Peyer's patch (tissue), 4 donors: ENCODE results near the gene SALL4. TPM values are rescaled to one million over a fixed set of nuclear protein-coding genes. Genes with fewer than 3 reads are reported as not detected.

Experiments used
- DNase-seq, 3 donors: peaks; one replicate each; pipeline ENCODE4 v3.0.0-alpha.2; 2017 to 2019
- H3K27ac ChIP-seq, 4 donors: fragments of 200-600 bp; sonication (generic); one replicate each; pipeline ENCODE4 v1.5.1; 2016 to 2019
- H3K27me3 ChIP-seq, 2 donors: fragments of 200-600 bp; sonication (generic); one replicate each; pipeline ENCODE4 v1.5.1; 2019
- H3K36me3 ChIP-seq, 3 donors: fragments of 200-600 bp; sonication (generic); one replicate each; pipeline ENCODE4 v1.5.1; 2016 to 2019
- H3K4me1 ChIP-seq, 4 donors: fragments of 200-600 bp; sonication (generic); one replicate each; pipeline ENCODE4 v1.5.1; 2016 to 2019
- H3K4me3 ChIP-seq, 4 donors: fragments of 200-600 bp; sonication (generic); 1 replicate in 3 of 4; 2 replicates in 1 of 4; pipeline ENCODE4 v1.5.1; 2016 to 2019; ENCODE audit warnings: mild to moderate bottlenecking in 1 of 4
- H3K9me3 ChIP-seq, 4 donors: fragments of 200-600 bp; sonication (generic); one replicate each; pipeline ENCODE4 v1.5.1; 2016 to 2019; ENCODE audit warnings: mild to moderate bottlenecking in 1 of 4
- CTCF ChIP-seq, 6 experiments: fragments of 450-650 bp in 4 of 6; fragments of 200-600 bp in 2 of 6; sonication (generic) in 1 of 6; IDR thresholded peaks; one replicate each; pipeline ENCODE4 v1.5.1; 2017 to 2019; ENCODE audit warnings: antibody characterized with exemption in 6 of 6, mild to moderate bottlenecking in 3 of 6, moderate library complexity in 1 of 6
- POLR2A ChIP-seq, 2 donors: fragments of 450-650 bp; IDR thresholded peaks; one replicate each; pipeline ENCODE4 v1.5.1; 2017; ENCODE audit warnings: antibody characterized with exemption in 2 of 2, mild to moderate bottlenecking in 2 of 2, moderate library complexity in 2 of 2
- total RNA-seq, 4 donors: library from RNA; depleted of rRNA; stranded (reverse); fragments of >200 nt; gene quantifications; one replicate each; pipeline ENCODE4 v1.1.0, GENCODE V29; 2016

Gene SALL4
- total RNA-seq, 4 donors from 2014 or later, result 1.7 to 13.2 TPM; not detected in 2

- H3K27me3 ChIP-seq, result peaks cover 0 to 10% of the 10 kb centered on the region in 2 donors
- no peak for TF ChIP-seq POLR2A (IDR thresholded peaks at IDR 0.05)
- TF ChIP-seq CTCF (IDR thresholded peaks at IDR 0.05), result no peak
- no peaks in the 10 kb centered on the region for H3K36me3 ChIP-seq
- no peak for DNase-seq
- H3K27ac ChIP-seq, result no peak overlapping the region
- H3K4me1 ChIP-seq, result peaks cover 3 to 16% (median 7%) of the 10 kb centered on the region in 4 donors
- H3K4me3 ChIP-seq, result no peak overlapping the region
- no peaks in the 10 kb centered on the region for H3K9me3 ChIP-seq
These were observed 6.0 kb downstream of the SALL4 start for GRCh38 chr20:51796340-51796739.

- DNase-seq, result no peak
- Histone ChIP-seq H3K4me3 (no peak overlapping the region), H3K36me3 (no peaks in the 10 kb centered on the region), H3K27me3 (no peaks in the 10 kb centered on the region), H3K27ac (no peak overlapping the region), H3K4me1 (no peaks in the 10 kb centered on the region), H3K9me3 (no peaks in the 10 kb centered on the region)
- TF ChIP-seq CTCF (IDR thresholded peaks at IDR 0.05), result no peak
- TF ChIP-seq POLR2A (IDR thresholded peaks at IDR 0.05), result no peak
These were observed 9.4 kb downstream of the SALL4 start for GRCh38 chr20:51792960-51793359.

GRCh38 chr20:51791626-51792025, 10.7 kb downstream of the SALL4 start:
- no peaks in the 10 kb centered on the region for H3K9me3 ChIP-seq
- H3K27ac ChIP-seq, result no peak overlapping the region
- no peaks in the 10 kb centered on the region for H3K27me3 ChIP-seq
- DNase-seq, result no peak
- H3K4me3 ChIP-seq, result no peak overlapping the region
- no peak for TF ChIP-seq CTCF (IDR thresholded peaks at IDR 0.05)
- TF ChIP-seq POLR2A (IDR thresholded peaks at IDR 0.05), result no peak
- H3K4me1 ChIP-seq, result no peaks in the 10 kb centered on the region
- H3K36me3 ChIP-seq, result no peaks in the 10 kb centered on the region

GRCh38 chr20:51790256-51790655, 12.1 kb downstream of the SALL4 start:
- no peak for TF ChIP-seq CTCF (IDR thresholded peaks at IDR 0.05)
- TF ChIP-seq POLR2A (IDR thresholded peaks at IDR 0.05), result no peak
- H3K4me1 ChIP-seq, result no peaks in the 10 kb centered on the region

GRCh38 chr20:51789434-51789833, 12.9 kb downstream of the SALL4 start:
- no peak for DNase-seq
- H3K27ac ChIP-seq, result no peak overlapping the region
- H3K4me1 ChIP-seq, result no peaks in the 10 kb centered on the region
- H3K36me3 ChIP-seq, result no peaks in the 10 kb centered on the region
- H3K4me3 ChIP-seq, result no peak overlapping the region
- H3K9me3 ChIP-seq, result no peaks in the 10 kb centered on the region
- TF ChIP-seq POLR2A (IDR thresholded peaks at IDR 0.05), result no peak
- TF ChIP-seq CTCF (IDR thresholded peaks at IDR 0.05), result no peak
- no peaks in the 10 kb centered on the region for H3K27me3 ChIP-seq

More at GRCh38 chr20:51790256-51790655, 12.1 kb downstream of the SALL4 start:
- Histone ChIP-seq H3K9me3 (no peaks in the 10 kb centered on the region), H3K27me3 (no peaks in the 10 kb centered on the region), H3K27ac (no peak overlapping the region), H3K4me3 (no peak overlapping the region), H3K36me3 (no peaks in the 10 kb centered on the region)
- DNase-seq, result no peak

- no peak for DNase-seq
- Histone ChIP-seq H3K27me3 (no peaks in the 10 kb centered on the region), H3K27ac (no peak overlapping the region), H3K36me3 (no peaks in the 10 kb centered on the region), H3K9me3 (no peaks in the 10 kb centered on the region), H3K4me3 (no peak overlapping the region), H3K4me1 (no peaks in the 10 kb centered on the region)
- TF ChIP-seq POLR2A (IDR thresholded peaks at IDR 0.05), result no peak
- no peak for TF ChIP-seq CTCF (IDR thresholded peaks at IDR 0.05)
These were observed 13.5 kb downstream of the SALL4 start for GRCh38 chr20:51788822-51789221.
